ENCODE measurements around the gene TRIM67. TPM values are rescaled to one million over a fixed set of nuclear protein-coding genes. Genes with fewer than 3 reads are reported as not detected.

Gene TRIM67
- total RNA-seq, 1 donor from 2014 or later = not detected

- DNase-seq (no peak), ATAC-seq (ENCODE audit: low read depth) (no peak)
- H3K27me3 Mint-ChIP-seq = peaks cover 53% of the 10 kb centered on the region
- H3K4me1 Mint-ChIP-seq = peaks cover 12% of the 10 kb centered on the region
- H3K9me3 Mint-ChIP-seq = no peaks in the 10 kb centered on the region
- ChIA-PET POLR2A (no interaction called here), CTCF (no interaction called here)
- no peak overlapping the region for H3K27ac Mint-ChIP-seq
- TF ChIP-seq CTCF (IDR thresholded peaks at IDR 0.05) = no peak
- intact Hi-C loops (cut with micrococcal nuclease) = loop anchor here (10.0 kb wide), 1 partner anchor 739 kb away; the partner anchor contains the start of gene PGBD5
- no peak overlapping the region for H3K4me3 Mint-ChIP-seq
- H3K36me3 Mint-ChIP-seq (ENCODE audit: low read depth) = no peaks in the 10 kb centered on the region
Measured at GRCh38 chr1:231163830-231164427, 2.1 kb downstream of the TRIM67 start.

GRCh38 chr1:231165371-231165770 is 3.5 kb downstream of the TRIM67 start:
- intact Hi-C loops (cut with micrococcal nuclease) = loop anchor here (10.0 kb wide), 1 partner anchor 741 kb away; the partner anchor contains the start of gene PGBD5
- Mint-ChIP-seq H3K9me3 (no peaks in the 10 kb centered on the region), H3K4me1 (peaks cover 12% of the 10 kb centered on the region), H3K4me3 (no peak overlapping the region), H3K27me3 (peaks cover 45% of the 10 kb centered on the region), H3K27ac (no peak overlapping the region), H3K36me3 (ENCODE audit: low read depth) (no peaks in the 10 kb centered on the region)
- no peak for TF ChIP-seq CTCF (IDR thresholded peaks at IDR 0.05)
- no peak for DNase-seq
- ATAC-seq (ENCODE audit: low read depth) = no peak
- CTCF ChIA-PET = no interaction called here
- POLR2A ChIA-PET = no interaction called here

GRCh38 chr1:231166398-231166797 is 4.5 kb downstream of the TRIM67 start:
- DNase-seq = no peak
- Mint-ChIP-seq H3K4me1 (peaks cover 9% of the 10 kb centered on the region), H3K27me3 (peaks cover 40% of the 10 kb centered on the region), H3K9me3 (no peaks in the 10 kb centered on the region), H3K36me3 (ENCODE audit: low read depth) (no peaks in the 10 kb centered on the region), H3K27ac (no peak overlapping the region), H3K4me3 (no peak overlapping the region)
- ChIA-PET CTCF (no interaction called here), POLR2A (no interaction called here)
- TF ChIP-seq CTCF (IDR thresholded peaks at IDR 0.05) = no peak
- ATAC-seq (ENCODE audit: low read depth) = no peak
- intact Hi-C loops (cut with micrococcal nuclease) = loop anchor here (10.0 kb wide), 1 partner anchor 742 kb away; the partner anchor contains the start of gene PGBD5

- Mint-ChIP-seq H3K4me3 (no peak overlapping the region), H3K4me1 (no peaks in the 10 kb centered on the region), H3K27me3 (peaks cover 44% of the 10 kb centered on the region), H3K9me3 (no peaks in the 10 kb centered on the region), H3K27ac (no peak overlapping the region), H3K36me3 (ENCODE audit: low read depth) (no peaks in the 10 kb centered on the region)
- DNase-seq (no peak), ATAC-seq (ENCODE audit: low read depth) (no peak)
- intact Hi-C loops (cut with micrococcal nuclease) = no loop called here
- ChIA-PET CTCF (no interaction called here), POLR2A (no interaction called here)
- no peak for TF ChIP-seq CTCF (IDR thresholded peaks at IDR 0.05)
Measured at GRCh38 chr1:231170875-231171274, 9.0 kb downstream of the TRIM67 start.

GRCh38 chr1:231171623-231172197 is 9.9 kb downstream of the TRIM67 start:
- CTCF ChIA-PET = no interaction called here
- H3K4me3 Mint-ChIP-seq = no peak overlapping the region
- H3K9me3 Mint-ChIP-seq = no peaks in the 10 kb centered on the region
- no peaks in the 10 kb centered on the region for H3K4me1 Mint-ChIP-seq
- ATAC-seq (ENCODE audit: low read depth) (no peak), DNase-seq (no peak)
- POLR2A ChIA-PET = no interaction called here
- H3K36me3 Mint-ChIP-seq (ENCODE audit: low read depth) = no peaks in the 10 kb centered on the region
- no peak overlapping the region for H3K27ac Mint-ChIP-seq
- peaks cover 41% of the 10 kb centered on the region for H3K27me3 Mint-ChIP-seq
- intact Hi-C loops (cut with micrococcal nuclease) = no loop called here
- no peak for TF ChIP-seq CTCF (IDR thresholded peaks at IDR 0.05)

Measured in activated B cell treated with CpG ODN at 0.5 μM for 24 hours (primary cell).